ENCODE results near the gene EXOSC3.
"Not testable (repeated sequence)": the region's sequence is repeated elsewhere in the genome, so short reads cannot be mapped to it uniquely, and the experiment has no call there.

EXOSC3 gene

GRCh38 chr9:37784616-37785483, at the start of gene EXOSC3:
TSS of gene EXOSC3 (minus strand) at chr9:37785064. CDS start at chr9:37785044, 20 bp downstream.
- DNase-seq = peak; percentile 79

DNA sequence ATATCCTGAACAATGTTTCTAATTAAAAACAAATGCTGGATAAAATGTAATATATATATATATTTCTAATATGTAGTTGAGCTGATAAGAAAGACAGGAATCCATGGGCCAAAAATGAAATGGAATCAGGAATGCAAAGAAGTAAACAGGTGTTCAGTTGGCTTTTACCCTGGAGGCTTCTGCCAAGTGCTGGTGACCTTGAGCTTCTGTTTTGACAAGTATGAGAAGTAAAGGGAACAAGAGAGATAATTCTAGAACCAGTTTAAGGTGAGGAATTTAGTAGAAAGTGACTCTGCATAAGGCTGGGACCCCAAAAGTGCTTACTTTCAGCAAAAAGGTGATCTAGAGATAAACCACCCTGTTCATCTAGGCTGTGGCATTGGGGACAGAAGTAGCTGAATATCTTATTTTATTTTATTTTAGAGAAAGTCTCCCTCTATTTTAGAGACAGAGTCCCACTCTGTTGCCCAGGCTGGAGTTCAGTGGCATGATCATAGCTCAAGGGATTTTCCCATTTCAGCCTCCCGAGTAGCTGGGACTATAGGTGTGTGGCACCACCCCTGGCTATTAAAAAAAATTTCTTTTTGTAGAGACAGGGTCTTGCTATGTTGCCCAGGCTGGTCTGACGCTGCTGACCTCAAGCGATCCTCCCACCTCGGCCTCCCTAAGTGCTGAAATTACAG, 42.8 kb upstream of the EXOSC3 start:
- no peak for DNase-seq

- not testable (repeated sequence) for DNase-seq
Observed at GRCh38 chr9:37825174-37825573, 40.3 kb upstream of the EXOSC3 start.

DNA sequence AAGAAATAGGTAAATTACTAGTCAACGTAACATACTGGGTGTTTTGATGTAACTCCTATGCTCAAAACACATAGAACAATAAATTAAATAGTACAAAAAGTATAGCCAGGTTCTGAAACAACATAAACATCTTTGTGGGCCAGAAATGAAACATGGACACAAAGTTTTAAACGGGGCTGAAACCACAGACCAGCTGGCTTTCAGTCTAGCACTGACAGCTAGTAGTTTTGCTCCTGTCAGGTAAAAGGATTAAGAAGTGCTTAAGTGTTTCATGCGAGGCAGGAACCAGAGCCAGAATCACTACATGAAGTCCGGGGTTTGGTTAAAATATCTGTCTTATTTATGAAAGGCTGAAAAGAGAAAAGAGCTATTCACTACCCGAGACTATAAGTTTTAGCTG, 35.3 kb upstream of the EXOSC3 start:
- no peak for DNase-seq

- no peak for DNase-seq
Observed at GRCh38 chr9:37818849-37819248, 34.0 kb upstream of the EXOSC3 start.

GRCh38 chr9:37812773-37813379, 28.0 kb upstream of the EXOSC3 start:
- no peak for DNase-seq

GRCh38 chr9:37811906-37812476, 27.1 kb upstream of the EXOSC3 start:
- DNase-seq = no peak

DNA sequence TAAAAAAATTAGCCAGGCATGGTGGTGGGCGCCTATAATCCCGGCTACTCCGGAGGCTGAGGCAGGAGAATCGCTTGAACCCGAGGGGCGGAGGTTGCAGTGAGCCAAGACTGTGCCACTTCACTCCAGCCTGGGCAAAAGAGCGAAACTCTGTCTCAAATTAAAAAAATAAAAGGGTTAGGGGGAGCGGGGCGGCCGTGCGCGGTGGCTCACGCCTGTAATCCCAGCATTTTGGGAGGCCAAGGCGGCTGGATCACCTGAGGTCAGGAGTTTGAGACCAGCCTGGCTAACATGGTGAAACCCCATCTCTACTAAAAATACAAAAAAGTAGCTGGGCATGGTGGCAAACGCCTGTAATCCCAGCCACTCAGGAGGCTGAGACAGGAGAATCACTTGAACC, 24.8 kb upstream of the EXOSC3 start:
- DNase-seq = not testable (repeated sequence)

GRCh38 chr9:37806271-37806670, 21.4 kb upstream of the EXOSC3 start:
- DNase-seq = no peak

- no peak for DNase-seq
Observed at GRCh38 chr9:37801959-37802711, 17.3 kb upstream of the EXOSC3 start.

- no peak for DNase-seq
Observed at GRCh38 chr9:37801287-37801850, 16.5 kb upstream of the EXOSC3 start.

DNA sequence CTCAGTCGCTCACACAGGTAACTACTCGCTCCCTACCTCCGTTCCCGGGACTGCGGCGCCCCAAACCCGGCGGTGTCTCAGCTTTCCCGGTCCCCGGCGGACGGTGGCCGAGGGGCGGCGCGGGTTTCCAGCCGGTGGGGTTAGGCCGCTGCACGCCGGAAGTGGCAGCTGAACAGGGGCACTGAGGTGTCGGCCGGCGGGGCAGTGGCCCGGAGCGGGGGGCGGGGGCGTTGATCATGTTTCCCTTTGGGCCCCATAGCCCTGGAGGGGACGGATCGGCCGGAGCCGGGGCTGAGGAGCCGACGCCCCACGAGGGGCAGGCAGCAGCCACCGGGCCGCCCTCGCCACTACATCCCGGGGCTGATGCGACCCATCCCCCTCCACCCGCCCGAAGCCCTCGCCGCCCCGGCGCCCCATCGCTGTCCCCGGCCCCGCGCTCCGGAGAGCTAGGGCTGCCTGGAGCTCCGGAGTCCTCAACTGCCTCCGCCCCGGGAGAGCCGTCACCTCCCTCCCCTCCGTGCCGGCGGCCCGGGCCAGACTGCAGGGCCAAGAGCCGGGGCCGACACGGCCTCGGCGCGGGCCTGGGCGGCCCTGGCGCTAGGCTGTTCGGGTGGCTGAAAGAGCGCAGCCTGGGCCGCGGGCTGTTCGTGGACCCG, 15.9 kb upstream of the EXOSC3 start, which contains the start of gene DCAF10:
Gene DCAF10 (plus strand): TSS at position 167 of the 656 bp plus-strand sequence. CDS start 70 bp downstream, at position 237.
- DNase-seq = peak; percentile 67

- no peak for DNase-seq
Observed at GRCh38 chr9:37798677-37799076, 13.8 kb upstream of the EXOSC3 start.

GRCh38 chr9:37796232-37796631, 11.4 kb upstream of the EXOSC3 start:
- DNase-seq = no peak

GRCh38 chr9:37792122-37792521, 7.3 kb upstream of the EXOSC3 start:
- DNase-seq = no peak

- DNase-seq = no peak
Observed at GRCh38 chr9:37790096-37790495, 5.2 kb upstream of the EXOSC3 start.

GRCh38 chr9:37788332-37788731, 3.5 kb upstream of the EXOSC3 start:
- DNase-seq = no peak

DNA sequence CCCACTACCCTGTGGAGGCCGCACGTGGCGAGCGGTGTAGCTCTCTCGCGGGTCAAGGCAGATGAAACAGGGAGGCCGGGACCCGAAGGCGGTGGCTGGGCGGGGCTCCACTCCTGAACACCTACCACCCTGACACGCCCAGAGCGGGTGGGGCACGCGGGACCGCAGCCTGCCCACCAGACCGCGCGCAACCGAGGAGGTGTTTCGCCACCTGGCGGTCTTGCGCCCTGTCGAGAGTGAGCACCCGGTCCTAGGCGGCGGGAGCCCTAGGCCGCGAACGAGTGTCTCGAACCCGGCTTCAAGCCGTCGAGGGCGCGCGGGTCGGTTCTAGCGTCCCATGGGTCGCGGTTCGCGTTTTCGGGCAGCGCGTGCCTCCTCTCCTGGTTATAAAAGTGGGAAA, 2.2 kb upstream of the EXOSC3 start:
- no peak for DNase-seq

GRCh38 chr9:37784291-37784615, 611 bp downstream of the EXOSC3 start:
- DNase-seq = no peak

GRCh38 chr9:37778534-37778933, 6.3 kb downstream of the EXOSC3 start:
- no peak for DNase-seq

DNA sequence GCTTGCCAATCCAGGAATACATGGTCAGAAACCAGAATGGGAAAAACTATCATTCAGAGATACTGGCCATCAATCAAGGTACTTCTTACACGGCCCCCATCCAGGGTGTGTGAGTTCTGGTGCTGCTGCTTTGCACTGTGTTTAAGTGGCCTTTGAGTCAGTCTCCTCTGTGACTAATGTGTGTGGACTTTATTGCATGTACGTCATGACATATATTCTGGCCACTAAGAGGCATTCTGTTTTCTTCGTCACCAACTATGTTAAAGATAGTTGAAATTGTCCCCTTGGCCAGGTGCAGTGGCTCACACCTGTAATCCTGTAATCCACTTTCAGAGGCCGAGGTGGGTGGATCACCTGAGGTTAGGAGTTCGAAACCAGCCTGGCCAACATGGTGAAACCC, 8.5 kb downstream of the EXOSC3 start:
- no peak for DNase-seq
